Neural crest cell (in vitro differentiated cells): ENCODE measurements around the gene PRKAG2. TPM values are rescaled to one million over a fixed set of nuclear protein-coding genes. Genes with fewer than 3 reads are reported as not detected.

Source experiments
- DNase-seq: peaks from one replicate; pipeline ENCODE4 v3.0.0; 2021; ENCODE audit warnings: low read depth, mixed read lengths, low spot score
- H3K27ac Mint-ChIP-seq: one replicate; pipeline ENCODE4 v1.8.0; 2021; ENCODE audit warnings: mild to moderate bottlenecking, mixed read lengths; ENCODE audit not compliant: unreplicated experiment
- H3K27me3 Mint-ChIP-seq: 2 replicates; pipeline ENCODE4 v1.8.0; 2021; ENCODE audit warnings: low read depth, mild to moderate bottlenecking, mixed read lengths
- H3K36me3 Mint-ChIP-seq: 2 replicates; pipeline ENCODE4 v1.8.0; 2021; ENCODE audit warnings: low read depth, mild to moderate bottlenecking, mixed read lengths
- H3K4me1 Mint-ChIP-seq: 2 replicates; pipeline ENCODE4 v1.8.0; 2021; ENCODE audit warnings: mixed read lengths
- H3K4me3 Mint-ChIP-seq: one replicate; pipeline ENCODE4 v1.8.0; 2021; ENCODE audit warnings: mild to moderate bottlenecking, mixed read lengths
- H3K9me3 Mint-ChIP-seq: 2 replicates; pipeline ENCODE4 v1.8.0; 2021; ENCODE audit warnings: mixed read lengths
- total RNA-seq: library from RNA; stranded (reverse); gene quantifications from 2 replicates; pipeline ENCODE4 v1.2.1, GENCODE V29; 2021
- TF ChIP-seq, protein P1 (sequence below): fragments of 200-600 bp; sonication (generic); conservative IDR thresholded peaks from 2 replicates; pipeline ENCODE4 v1.5.0; 2021; ENCODE audit warnings: antibody characterized with exemption, mild to moderate bottlenecking

Gene PRKAG2
- total RNA-seq, 1 donor from 2014 or later = 12.5 TPM

GRCh38 chr7:151886783-151887182 is 9.9 kb upstream of the PRKAG2 start:
- Mint-ChIP-seq H3K4me3 (no peak overlapping the region), H3K4me1 (no peaks in the 10 kb centered on the region), H3K9me3 (no peaks in the 10 kb centered on the region), H3K27me3 (peaks cover 70% of the 10 kb centered on the region), H3K27ac (no peak overlapping the region), H3K36me3 (no peaks in the 10 kb centered on the region)
- DNase-seq = no peak
- TF ChIP-seq, protein P1, sequence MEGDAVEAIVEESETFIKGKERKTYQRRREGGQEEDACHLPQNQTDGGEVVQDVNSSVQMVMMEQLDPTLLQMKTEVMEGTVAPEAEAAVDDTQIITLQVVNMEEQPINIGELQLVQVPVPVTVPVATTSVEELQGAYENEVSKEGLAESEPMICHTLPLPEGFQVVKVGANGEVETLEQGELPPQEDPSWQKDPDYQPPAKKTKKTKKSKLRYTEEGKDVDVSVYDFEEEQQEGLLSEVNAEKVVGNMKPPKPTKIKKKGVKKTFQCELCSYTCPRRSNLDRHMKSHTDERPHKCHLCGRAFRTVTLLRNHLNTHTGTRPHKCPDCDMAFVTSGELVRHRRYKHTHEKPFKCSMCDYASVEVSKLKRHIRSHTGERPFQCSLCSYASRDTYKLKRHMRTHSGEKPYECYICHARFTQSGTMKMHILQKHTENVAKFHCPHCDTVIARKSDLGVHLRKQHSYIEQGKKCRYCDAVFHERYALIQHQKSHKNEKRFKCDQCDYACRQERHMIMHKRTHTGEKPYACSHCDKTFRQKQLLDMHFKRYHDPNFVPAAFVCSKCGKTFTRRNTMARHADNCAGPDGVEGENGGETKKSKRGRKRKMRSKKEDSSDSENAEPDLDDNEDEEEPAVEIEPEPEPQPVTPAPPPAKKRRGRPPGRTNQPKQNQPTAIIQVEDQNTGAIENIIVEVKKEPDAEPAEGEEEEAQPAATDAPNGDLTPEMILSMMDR = no peak

GRCh38 chr7:151885202-151885580 is 8.3 kb upstream of the PRKAG2 start:
- H3K4me1 Mint-ChIP-seq = no peaks in the 10 kb centered on the region
- H3K27me3 Mint-ChIP-seq = peaks cover 56% of the 10 kb centered on the region
- no peak overlapping the region for H3K27ac Mint-ChIP-seq
- no peak for DNase-seq
- TF ChIP-seq, protein P1 = no peak
- no peak overlapping the region for H3K4me3 Mint-ChIP-seq
- no peaks in the 10 kb centered on the region for H3K36me3 Mint-ChIP-seq
- no peaks in the 10 kb centered on the region for H3K9me3 Mint-ChIP-seq

- TF ChIP-seq, protein P1 = no peak
- no peak overlapping the region for H3K27ac Mint-ChIP-seq
- no peak overlapping the region for H3K4me3 Mint-ChIP-seq
- peaks cover 60% of the 10 kb centered on the region for H3K27me3 Mint-ChIP-seq
- no peaks in the 10 kb centered on the region for H3K9me3 Mint-ChIP-seq
- no peak for DNase-seq
- H3K4me1 Mint-ChIP-seq = no peaks in the 10 kb centered on the region
- H3K36me3 Mint-ChIP-seq = no peaks in the 10 kb centered on the region
Measured at GRCh38 chr7:151884312-151885201, 7.6 kb upstream of the PRKAG2 start.

GRCh38 chr7:151883857-151884256 is 6.9 kb upstream of the PRKAG2 start:
- TF ChIP-seq, protein P1 = no peak
- Mint-ChIP-seq H3K4me1 (no peaks in the 10 kb centered on the region), H3K27me3 (peaks cover 61% of the 10 kb centered on the region), H3K4me3 (no peak overlapping the region), H3K36me3 (no peaks in the 10 kb centered on the region), H3K27ac (no peak overlapping the region), H3K9me3 (no peaks in the 10 kb centered on the region)
- no peak for DNase-seq

- H3K36me3 Mint-ChIP-seq = no peaks in the 10 kb centered on the region
- no peaks in the 10 kb centered on the region for H3K9me3 Mint-ChIP-seq
- H3K27ac Mint-ChIP-seq = no peak overlapping the region
- H3K4me3 Mint-ChIP-seq = no peak overlapping the region
- no peaks in the 10 kb centered on the region for H3K4me1 Mint-ChIP-seq
- no peak for DNase-seq
- peaks cover 66% of the 10 kb centered on the region for H3K27me3 Mint-ChIP-seq
- TF ChIP-seq, protein P1 = no peak
Measured at GRCh38 chr7:151882734-151883133, 5.8 kb upstream of the PRKAG2 start.
